Stimulated activated CD4-positive, alpha-beta T cell treated with anti-CD3 and anti-CD28 coated beads, Interleukin-2, amount 100 ng/mL, for 24 hours (primary cell): ENCODE data around the gene GNG4.

ENCODE experiments used
- DNase-seq, 2 donors: peaks; one replicate each; pipeline ENCODE4 v3.0.0-alpha.2; 2020

GNG4 gene

GRCh38 chr1:235649368-235650163 lies at the start of gene GNG4:
TSS of gene GNG4 (minus strand) at chr1:235649784. CDS start at chr1:235583838, 65,946 bp downstream.
- peak in 1 of 2 donors; percentile 34 for DNase-seq

GRCh38 chr1:235697508-235697907 lies 47.9 kb upstream of the GNG4 start:
- DNase-seq, result no peak

GRCh38 chr1:235689356-235689755 lies 39.8 kb upstream of the GNG4 start:
- no peak for DNase-seq

- DNase-seq, result no peak
Measured at GRCh38 chr1:235688096-235688495, 38.5 kb upstream of the GNG4 start.

GRCh38 chr1:235683653-235684052 lies 34.1 kb upstream of the GNG4 start:
- DNase-seq, result no peak

- no peak for DNase-seq
Measured at GRCh38 chr1:235682216-235682615, 32.6 kb upstream of the GNG4 start.

GRCh38 chr1:235679644-235680043 lies 30.1 kb upstream of the GNG4 start:
- no peak for DNase-seq

GRCh38 chr1:235679005-235679404 lies 29.4 kb upstream of the GNG4 start:
- no peak for DNase-seq

- DNase-seq, result no peak
Measured at GRCh38 chr1:235675152-235675890, 25.7 kb upstream of the GNG4 start.

GRCh38 chr1:235673981-235674380 lies 24.4 kb upstream of the GNG4 start:
- DNase-seq, result no peak

GRCh38 chr1:235671992-235672391 lies 22.4 kb upstream of the GNG4 start:
- no peak for DNase-seq

- no peak for DNase-seq
Measured at GRCh38 chr1:235670157-235670776, 20.7 kb upstream of the GNG4 start.

GRCh38 chr1:235669277-235669676 lies 19.7 kb upstream of the GNG4 start:
- no peak for DNase-seq

GRCh38 chr1:235663628-235664027 lies 14.0 kb upstream of the GNG4 start:
- DNase-seq, result no peak

GRCh38 chr1:235661568-235661967 lies 12.0 kb upstream of the GNG4 start:
- no peak for DNase-seq

- no peak for DNase-seq
Measured at GRCh38 chr1:235659186-235659771, 9.7 kb upstream of the GNG4 start.

GRCh38 chr1:235657747-235658526 lies 8.4 kb upstream of the GNG4 start:
- no peak for DNase-seq

- no peak for DNase-seq
Measured at GRCh38 chr1:235657269-235657668, 7.7 kb upstream of the GNG4 start.

- DNase-seq, result no peak
Measured at GRCh38 chr1:235652364-235652763, 2.8 kb upstream of the GNG4 start.

- no peak for DNase-seq
Measured at GRCh38 chr1:235651170-235651806, 1.7 kb upstream of the GNG4 start.

GRCh38 chr1:235650341-235651169 lies 971 bp upstream of the GNG4 start:
- DNase-seq, result peak in 1 of 2 donors; percentile 26
